ES-I3 (cell line): ENCODE results near the gene RRN3.
"Not testable (repeated sequence)": the region's sequence is repeated elsewhere in the genome, so short reads cannot be mapped to it uniquely, and the experiment has no call there.

Experiments used
- H3K36me3 ChIP-seq: 2 replicates; pipeline ENCODE4 v1.6.1; 2013; ENCODE audit warnings: mild to moderate bottlenecking, low read length, control low read depth, moderate library complexity; ENCODE audit not compliant: insufficient read depth
- H3K4me1 ChIP-seq: 2 replicates; pipeline ENCODE4 v1.6.1; 2013; ENCODE audit warnings: mild to moderate bottlenecking, control low read depth, low read length; ENCODE audit not compliant: insufficient read depth
- H3K9ac ChIP-seq: 2 replicates; pipeline ENCODE4 v1.6.1; 2013; ENCODE audit warnings: low read depth, mild to moderate bottlenecking, low read length, moderate library complexity
- H3K9me3 ChIP-seq: 2 replicates; pipeline ENCODE4 v1.6.1; 2013; ENCODE audit warnings: mild to moderate bottlenecking, low read length, moderate library complexity; ENCODE audit not compliant: control insufficient read depth, insufficient read depth

The RRN3 gene

DNA sequence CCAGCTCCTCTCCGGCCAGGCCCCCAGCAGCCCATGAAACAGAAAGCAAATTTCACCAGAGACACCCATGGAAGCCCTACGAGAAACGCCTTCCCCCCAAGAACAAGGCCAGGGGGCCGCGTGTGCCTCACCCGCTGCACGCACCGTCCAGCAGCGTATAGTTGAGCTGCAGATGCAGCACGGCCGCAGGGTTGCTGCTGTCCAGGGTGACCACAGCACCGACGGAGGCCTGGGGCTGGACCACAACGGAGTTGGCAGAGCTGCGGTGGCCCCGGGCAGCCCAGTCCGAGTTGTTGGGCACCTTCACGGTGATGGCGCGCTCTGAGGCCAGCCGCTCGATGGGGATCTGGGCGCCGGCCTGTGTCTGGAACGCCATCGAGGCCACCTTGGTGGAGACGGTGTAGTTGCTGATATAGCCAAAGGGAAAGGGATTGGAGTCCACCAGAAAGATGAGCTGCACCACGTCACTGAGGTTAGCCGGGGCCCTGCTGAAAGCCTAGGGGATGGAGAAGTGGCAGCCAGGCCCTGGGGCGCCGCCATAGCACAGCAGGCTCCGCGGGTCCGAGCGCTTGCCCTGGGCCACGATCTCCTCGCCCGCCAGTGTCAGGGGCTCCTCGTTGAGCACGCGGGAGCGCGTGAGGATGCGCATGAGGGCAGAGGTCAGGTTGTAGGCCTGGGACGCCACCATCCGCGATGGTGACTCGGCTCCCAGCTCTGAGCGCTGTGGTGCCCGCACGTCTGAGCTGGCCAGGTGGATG lies 37.0 kb upstream of the RRN3 start:
- not testable (repeated sequence) for H3K36me3 ChIP-seq, H3K9ac ChIP-seq, H3K9me3 ChIP-seq, H3K4me1 ChIP-seq

DNA sequence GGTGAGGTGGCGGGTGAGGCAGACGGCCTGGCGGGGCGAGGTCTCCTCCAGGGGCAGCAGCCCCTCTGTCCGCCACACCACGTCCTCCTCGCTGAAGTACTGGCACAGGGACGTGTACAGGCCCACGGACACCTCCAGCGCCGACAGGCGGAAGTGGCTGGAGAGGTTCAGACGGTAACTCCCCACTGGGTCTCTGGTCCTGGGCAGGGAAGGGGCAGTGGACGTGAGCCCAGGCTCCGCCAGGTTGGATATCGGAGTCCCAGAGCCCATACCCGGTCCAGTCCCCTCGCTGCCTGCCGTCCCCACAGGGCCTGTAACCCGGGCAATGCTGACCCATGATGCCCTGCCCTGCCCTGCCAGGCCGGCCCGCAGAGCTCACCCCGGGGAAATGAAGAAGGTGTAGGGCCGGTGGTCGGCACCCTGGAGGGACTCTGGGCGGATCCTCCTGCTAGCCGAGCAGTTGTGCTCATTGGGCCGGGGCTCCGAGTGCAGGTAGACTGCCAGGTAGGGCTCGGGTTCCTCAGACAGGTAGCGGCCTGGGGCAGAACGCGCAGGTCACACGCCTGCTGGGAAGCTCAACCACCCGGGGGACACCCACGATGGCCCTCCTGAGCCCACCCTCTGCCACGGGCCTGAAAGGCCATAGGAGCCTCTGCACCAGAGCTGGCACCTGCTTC lies 36.3 kb upstream of the RRN3 start:
- not testable (repeated sequence) for H3K4me1 ChIP-seq, H3K9ac ChIP-seq, H3K9me3 ChIP-seq, H3K36me3 ChIP-seq

DNA sequence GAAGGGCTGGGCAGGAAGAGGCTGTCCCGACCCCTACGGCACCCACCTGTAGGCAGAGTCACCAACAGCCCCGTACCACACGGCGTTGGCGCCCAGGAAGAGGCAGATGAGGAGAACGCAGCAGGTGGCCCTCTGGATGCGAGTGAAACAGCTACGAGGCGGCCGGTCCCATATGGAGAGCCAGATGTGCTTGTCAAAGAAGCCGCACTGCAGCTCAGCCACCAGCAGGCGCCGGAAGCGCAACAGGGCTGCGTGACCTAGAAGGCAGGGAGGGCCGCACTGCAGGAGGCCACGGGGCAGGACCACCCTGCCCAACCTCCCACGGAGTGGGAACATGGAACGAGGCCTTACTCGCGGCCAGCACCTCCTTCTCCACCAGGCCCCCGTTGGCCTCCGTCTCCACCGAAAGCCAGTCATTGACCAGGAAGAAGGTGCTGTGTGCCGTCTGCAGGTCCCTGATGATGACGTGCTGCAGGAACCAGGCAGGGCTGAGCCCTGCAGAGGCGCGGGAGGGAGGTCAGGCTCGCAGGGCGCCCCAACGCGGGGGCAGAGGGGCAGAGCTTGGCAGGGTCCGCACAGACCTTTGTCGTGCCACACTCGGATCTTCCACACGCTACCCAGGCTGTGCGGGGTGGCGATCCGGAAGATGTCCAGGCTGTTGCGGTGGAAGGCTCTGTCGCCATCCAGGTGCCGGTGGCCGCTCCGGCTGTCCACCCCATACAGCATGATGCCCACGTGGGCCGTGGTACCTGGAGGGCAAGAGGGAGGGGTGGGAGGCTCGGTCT lies 33.8 kb upstream of the RRN3 start:
- H3K36me3 ChIP-seq, H3K4me1 ChIP-seq, H3K9me3 ChIP-seq, H3K9ac ChIP-seq: not testable (repeated sequence)

DNA sequence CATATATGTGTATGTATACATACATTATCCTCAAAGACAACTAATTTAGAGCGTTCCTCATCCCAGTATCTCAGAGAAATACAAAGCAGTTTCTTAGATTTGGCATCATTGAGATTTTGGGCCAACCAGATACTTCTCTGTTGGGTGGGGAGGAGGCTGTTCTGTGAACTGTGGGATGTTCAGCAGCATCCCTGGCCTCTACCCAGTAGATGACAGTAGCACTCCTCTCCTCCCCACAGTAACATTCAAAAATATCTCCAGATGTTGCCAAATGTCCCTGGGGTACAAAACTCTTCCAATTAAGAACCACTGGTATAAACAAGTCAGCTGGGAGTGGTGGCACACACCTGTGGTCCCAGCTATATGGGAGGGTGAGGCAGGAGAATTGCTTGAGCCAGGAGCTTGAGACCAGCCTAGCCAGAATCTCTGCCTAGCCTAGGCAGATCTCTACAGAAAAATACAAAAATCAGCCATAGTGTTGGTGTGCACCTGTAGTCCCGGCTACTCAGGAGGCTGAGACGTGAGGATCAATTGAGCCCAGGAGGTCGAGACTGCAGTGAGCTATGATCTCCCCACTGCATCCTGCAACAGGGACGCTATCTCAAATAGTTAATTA lies 6.4 kb upstream of the RRN3 start:
- H3K9me3 ChIP-seq, H3K9ac ChIP-seq, H3K4me1 ChIP-seq, H3K36me3 ChIP-seq: not testable (repeated sequence)

DNA sequence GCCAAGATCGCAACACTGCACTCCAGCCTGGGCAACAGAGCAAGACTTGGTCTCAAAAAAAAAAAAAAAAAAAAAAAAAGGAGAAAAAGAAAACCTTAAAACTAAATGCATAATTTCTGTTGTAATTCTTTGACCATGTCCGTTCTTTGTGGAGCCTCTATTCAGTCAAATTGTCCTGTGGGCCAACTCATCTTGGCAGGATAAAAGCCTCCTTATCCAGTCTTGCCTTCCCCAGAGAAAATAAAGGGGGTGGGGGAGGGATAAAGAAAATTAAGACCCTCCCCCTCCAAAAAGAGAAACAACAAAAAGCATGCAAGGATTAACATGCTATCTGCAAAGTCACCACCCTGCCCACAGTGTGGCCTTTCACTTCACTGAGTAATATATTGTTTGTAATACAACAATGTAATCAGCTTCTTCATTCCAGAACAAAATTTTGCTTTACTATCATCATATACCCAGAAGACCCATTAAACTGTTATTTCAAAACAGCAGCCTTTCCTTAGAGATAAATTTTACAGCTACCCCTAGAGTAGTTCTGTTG lies 5.4 kb upstream of the RRN3 start:
- not testable (repeated sequence) for H3K9me3 ChIP-seq, H3K9ac ChIP-seq, H3K4me1 ChIP-seq, H3K36me3 ChIP-seq

DNA sequence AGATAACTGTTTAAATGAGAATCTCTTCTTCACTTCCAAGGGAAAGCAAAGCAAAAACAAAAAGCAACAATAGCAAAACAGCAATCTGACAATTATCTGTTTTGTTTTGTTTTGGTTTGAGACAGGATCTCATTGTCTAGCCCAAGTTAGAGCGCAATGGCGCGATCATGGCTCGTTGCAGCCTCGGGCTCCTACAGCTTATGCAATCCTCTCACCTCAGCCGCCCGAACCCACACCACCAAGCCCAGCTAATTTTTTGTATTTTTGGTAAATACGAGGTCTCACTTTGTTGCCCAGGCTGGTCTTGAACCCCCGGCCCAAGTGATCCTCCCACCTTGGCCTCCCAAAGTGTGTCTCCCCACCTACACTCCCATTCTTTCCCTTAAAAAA lies 2.5 kb upstream of the RRN3 start:
- H3K9me3 ChIP-seq, H3K4me1 ChIP-seq, H3K9ac ChIP-seq, H3K36me3 ChIP-seq: not testable (repeated sequence)

DNA sequence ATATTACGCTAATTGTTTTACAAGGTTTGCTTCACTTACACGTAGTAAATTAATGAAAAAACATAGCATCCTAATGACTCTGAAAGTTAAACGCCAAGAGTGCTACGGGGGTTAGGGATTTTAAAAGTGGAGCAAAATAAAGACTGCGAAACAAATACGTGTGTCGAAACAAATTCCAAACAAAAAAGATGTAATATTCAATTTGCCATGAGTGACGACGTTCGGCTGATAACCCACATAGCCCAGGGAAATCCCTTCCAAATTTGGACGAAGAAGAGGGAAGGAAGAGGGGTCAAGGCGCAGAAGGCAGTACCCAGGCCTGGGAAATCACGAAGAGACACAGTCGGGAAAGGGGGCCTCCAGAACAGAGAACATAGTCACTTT lies 509 bp downstream of the RRN3 start:
- H3K4me1 ChIP-seq, H3K36me3 ChIP-seq, H3K9me3 ChIP-seq: not testable (repeated sequence)
- H3K9ac ChIP-seq, result peak overlapping the region; percentile 78

DNA sequence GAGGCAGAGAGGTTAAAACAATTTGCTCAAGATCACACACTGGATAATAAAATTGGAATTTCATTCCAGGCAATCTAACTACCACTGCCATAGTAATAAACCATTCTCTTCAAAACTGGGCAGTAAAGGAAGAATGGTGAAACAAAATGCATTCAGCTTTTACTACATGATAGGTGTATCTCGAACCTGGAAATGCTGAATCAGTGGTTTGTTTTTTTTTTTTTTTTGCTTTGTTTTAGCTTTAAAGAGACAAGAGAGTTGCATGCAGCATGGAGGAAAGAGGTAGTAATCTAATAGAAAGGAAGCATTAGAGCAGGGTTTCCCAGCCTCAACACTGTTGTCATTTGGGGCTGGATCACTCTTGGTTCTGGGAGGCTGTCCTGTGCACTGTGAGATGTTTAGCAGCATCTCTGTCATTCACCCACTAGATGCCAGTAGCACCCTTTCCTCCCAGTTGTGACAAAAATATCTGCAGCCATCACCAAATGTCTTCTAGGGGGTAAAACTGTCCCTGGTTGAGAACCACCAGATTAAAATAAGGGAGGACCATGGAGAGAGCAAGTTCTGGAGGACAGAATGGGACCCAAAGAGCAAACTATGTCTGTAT lies 3.3 kb downstream of the RRN3 start:
- not testable (repeated sequence) for H3K4me1 ChIP-seq, H3K9me3 ChIP-seq, H3K9ac ChIP-seq, H3K36me3 ChIP-seq

DNA sequence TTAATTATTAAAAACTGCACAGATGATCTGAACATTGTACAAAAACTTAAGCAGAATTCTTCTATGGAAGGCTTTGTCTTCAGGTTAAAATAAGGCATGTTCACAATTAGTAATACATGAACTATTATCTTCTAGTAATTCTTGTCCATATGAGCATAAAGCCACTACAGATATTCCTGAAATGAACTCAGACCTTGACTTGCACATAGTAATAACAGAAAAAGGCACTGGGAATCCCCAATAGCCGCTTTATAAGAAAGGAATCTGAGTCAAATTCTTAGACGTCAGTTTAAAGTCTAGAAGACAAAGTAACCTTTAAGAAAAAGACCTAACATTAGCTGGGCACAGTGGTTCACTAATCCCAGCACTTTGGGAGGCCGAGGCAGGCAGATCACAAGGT lies 11.3 kb downstream of the RRN3 start:
- H3K4me1 ChIP-seq, H3K9ac ChIP-seq, H3K9me3 ChIP-seq, H3K36me3 ChIP-seq: not testable (repeated sequence)

DNA sequence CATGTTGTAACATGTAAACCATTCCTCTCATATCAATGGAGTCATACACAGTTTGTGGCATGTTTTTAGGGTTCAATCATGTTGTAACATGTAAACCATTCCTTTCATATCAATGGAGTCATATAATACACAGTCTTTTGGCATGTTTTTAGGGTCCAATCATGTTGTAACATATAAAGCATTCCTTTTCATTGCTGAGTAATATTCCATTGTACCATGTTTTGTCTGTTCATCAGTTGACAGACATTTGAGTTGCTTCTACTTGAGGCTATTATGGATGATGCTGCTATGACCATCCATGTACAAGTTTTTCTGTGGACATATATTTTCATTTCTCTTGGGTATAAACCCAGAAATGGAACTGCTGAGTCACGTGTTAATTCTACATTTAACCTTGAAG lies 13.2 kb downstream of the RRN3 start:
- not testable (repeated sequence) for H3K4me1 ChIP-seq, H3K9me3 ChIP-seq, H3K36me3 ChIP-seq, H3K9ac ChIP-seq

DNA sequence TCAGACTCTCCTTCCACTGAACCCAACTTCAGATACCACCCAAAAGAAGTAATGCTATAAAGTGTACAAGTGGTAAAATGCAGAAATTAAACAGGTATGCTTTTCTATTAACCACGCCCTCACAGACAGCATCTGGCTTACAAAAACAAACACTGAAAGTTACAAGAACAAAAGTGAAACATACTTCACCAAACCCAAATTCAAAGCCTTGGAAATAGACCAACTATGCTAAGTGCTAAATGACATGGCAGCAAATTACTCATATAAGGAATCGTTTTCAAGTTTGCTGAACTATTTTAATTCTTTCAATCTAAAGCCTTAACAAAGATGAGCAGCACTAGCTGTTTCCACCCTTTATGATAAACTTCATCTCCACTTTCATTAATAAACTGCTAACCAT lies 17.9 kb downstream of the RRN3 start:
- not testable (repeated sequence) for H3K9ac ChIP-seq, H3K4me1 ChIP-seq, H3K9me3 ChIP-seq
- H3K36me3 ChIP-seq, result peaks cover 29% of the 10 kb centered on the region

DNA sequence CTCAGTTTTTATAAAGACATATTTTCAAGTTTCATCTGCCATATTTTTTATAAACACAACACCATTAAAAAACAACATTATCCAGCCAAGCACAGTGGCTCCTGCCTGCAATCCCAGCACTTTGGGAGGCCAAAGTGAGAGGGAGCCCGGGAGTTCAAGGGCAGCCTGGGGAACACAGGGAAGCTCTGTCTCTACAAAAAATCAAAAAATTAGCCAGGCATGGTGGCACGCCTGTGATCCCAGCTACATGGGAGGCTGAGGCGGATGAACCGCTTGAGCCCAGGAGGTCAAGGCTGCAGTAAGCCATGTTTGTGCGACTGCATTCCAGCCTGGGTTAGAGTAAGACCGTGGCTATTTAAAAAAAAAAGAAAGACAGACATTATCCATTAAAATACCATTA lies 21.0 kb downstream of the RRN3 start:
- Histone ChIP-seq H3K36me3 (peaks cover 24% of the 10 kb centered on the region), H3K9ac (no peak overlapping the region)

DNA sequence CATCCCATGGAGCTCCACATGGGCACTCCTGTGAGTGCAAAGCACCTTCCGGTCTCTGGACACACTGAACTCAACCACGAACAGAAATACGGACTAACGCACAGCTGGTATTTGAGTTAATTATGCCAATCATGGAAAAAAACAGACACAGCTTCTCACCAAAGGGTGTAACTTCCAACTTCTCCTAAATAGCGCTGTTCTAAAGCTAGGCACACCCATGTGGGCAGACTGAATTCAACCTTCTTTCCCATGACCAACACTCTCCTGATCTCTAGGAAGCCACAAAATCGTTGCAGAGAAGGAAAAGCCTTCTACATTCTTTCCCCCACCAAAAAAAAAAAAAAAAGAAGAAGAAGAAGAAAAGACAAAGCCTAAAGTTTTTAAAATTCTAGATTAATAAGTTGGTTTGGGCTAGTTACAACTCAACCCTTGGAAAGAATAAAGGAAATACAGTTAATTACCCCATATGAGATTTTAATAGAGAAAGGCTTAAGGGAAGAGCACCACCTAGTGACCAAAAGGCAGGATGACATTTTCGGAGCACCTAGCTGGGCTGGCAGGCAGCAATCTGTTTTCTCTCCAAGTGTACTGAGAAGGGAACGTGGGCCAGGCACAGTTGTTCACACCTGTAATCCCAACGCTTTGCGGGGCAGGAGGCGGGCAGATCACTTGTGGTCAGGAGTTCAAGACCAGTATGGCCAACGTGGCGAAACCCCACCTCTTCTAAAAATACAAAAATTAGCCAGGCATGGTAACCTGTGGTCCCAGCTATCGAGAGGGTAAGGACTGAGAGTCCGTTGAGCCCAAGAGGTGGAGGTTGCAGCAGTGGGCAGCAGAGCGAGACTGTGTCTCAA lies 21.9 kb downstream of the RRN3 start:
- H3K4me1 ChIP-seq, H3K9ac ChIP-seq, H3K9me3 ChIP-seq: not testable (repeated sequence)
- peaks cover 24% of the 10 kb centered on the region for H3K36me3 ChIP-seq

More for the DNA sequence above, 21.0 kb downstream of the RRN3 start:
- Histone ChIP-seq H3K4me1 (no peaks in the 10 kb centered on the region), H3K9me3 (no peaks in the 10 kb centered on the region)

DNA sequence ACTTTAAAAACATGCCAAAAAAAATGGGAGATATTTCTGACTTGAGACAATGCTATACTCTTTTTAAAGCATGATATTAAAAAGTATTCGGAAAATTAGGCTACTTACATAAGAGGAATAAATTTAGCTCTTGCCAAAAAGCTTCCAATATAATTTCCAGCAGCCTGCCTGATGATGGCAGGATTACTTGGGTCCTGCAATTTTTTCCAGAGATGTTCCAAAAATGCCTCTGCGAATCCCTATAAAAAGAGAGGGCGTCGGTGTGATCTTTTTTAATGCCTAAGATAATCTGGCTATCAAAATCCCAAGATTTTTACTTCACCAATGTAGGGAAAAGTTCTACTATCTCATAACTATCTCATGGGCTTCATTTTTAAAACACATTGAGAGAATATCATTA lies 23.1 kb downstream of the RRN3 start:
- peaks cover 22% of the 10 kb centered on the region for H3K36me3 ChIP-seq

More for the DNA sequence above, 23.1 kb downstream of the RRN3 start:
- H3K9me3 ChIP-seq, H3K9ac ChIP-seq, H3K4me1 ChIP-seq: not testable (repeated sequence)
